Measurements from ENCODE around the gene NUDT12.

NUDT12 gene

GRCh38 chr5:103562453-103563157, at the start of gene NUDT12:
NUDT12 (minus strand) TSS chr5:103562789; CDS start chr5:103560248, 2,541 bp downstream.
- TF ChIP-seq, protein P1, sequence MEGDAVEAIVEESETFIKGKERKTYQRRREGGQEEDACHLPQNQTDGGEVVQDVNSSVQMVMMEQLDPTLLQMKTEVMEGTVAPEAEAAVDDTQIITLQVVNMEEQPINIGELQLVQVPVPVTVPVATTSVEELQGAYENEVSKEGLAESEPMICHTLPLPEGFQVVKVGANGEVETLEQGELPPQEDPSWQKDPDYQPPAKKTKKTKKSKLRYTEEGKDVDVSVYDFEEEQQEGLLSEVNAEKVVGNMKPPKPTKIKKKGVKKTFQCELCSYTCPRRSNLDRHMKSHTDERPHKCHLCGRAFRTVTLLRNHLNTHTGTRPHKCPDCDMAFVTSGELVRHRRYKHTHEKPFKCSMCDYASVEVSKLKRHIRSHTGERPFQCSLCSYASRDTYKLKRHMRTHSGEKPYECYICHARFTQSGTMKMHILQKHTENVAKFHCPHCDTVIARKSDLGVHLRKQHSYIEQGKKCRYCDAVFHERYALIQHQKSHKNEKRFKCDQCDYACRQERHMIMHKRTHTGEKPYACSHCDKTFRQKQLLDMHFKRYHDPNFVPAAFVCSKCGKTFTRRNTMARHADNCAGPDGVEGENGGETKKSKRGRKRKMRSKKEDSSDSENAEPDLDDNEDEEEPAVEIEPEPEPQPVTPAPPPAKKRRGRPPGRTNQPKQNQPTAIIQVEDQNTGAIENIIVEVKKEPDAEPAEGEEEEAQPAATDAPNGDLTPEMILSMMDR (IDR thresholded peaks at IDR 0.05): no peak
- no peak for TF ChIP-seq ZFX (IDR thresholded peaks at IDR 0.05; ENCODE audit: borderline replicate concordance)
- no peak within 1 kb of the TSS for H3K27ac ChIP-seq

GRCh38 chr5:103607346-103607745, 44.8 kb upstream of the NUDT12 start:
- no peak overlapping the region for H3K27ac ChIP-seq
- TF ChIP-seq, protein P1 (IDR thresholded peaks at IDR 0.05): no peak
- no peak for TF ChIP-seq ZFX (IDR thresholded peaks at IDR 0.05; ENCODE audit: borderline replicate concordance)

- no peak for TF ChIP-seq ZFX (IDR thresholded peaks at IDR 0.05; ENCODE audit: borderline replicate concordance)
- TF ChIP-seq, protein P1 (IDR thresholded peaks at IDR 0.05): no peak
- H3K27ac ChIP-seq: no peak overlapping the region
Observed at GRCh38 chr5:103605277-103605676, 42.7 kb upstream of the NUDT12 start.

DNA sequence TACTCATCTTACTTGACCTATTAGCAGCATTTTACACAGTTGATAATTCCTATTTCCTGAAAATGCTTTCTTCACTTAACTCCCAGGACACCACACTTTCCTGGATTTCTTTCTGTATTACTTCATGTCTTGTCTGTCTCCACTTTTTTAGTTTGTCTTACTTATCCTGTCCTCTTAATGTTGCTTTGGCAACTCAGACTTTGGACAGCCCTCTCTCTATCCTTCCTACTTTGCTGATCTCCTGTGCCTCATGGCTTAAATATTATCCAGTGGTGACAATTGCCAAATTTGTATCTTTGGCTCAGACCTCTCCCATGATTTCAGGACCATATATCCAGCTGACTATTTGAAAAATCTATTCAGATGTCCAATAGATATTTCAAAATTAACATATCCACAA, 39.8 kb upstream of the NUDT12 start:
- no peak overlapping the region for H3K27ac ChIP-seq
- TF ChIP-seq, protein P1 (IDR thresholded peaks at IDR 0.05): no peak
- TF ChIP-seq ZFX (IDR thresholded peaks at IDR 0.05; ENCODE audit: borderline replicate concordance): no peak

- H3K27ac ChIP-seq: no peak overlapping the region
- TF ChIP-seq, protein P1 (IDR thresholded peaks at IDR 0.05): no peak
- no peak for TF ChIP-seq ZFX (IDR thresholded peaks at IDR 0.05; ENCODE audit: borderline replicate concordance)
Observed at GRCh38 chr5:103601314-103601713, 38.7 kb upstream of the NUDT12 start.

DNA sequence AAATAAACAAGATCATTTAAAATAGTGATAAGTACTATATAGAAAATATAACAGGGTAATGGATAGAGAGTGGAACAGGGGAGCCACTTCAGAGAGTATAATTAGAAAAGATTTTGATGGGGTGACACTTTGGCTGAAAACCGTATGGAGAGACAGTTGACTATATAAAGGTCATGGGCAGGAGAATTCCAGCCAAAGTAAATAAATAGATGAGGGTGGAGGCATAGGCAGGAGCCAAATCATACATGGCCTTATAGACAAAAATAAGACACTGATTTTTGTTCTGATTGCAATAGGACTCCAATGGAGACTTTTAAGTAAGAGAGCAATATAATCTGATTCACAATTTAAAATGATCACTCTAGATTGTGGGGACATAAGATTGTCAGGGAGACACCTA, 37.5 kb upstream of the NUDT12 start:
- H3K27ac ChIP-seq: no peak overlapping the region
- TF ChIP-seq, protein P1 (IDR thresholded peaks at IDR 0.05): no peak
- TF ChIP-seq ZFX (IDR thresholded peaks at IDR 0.05; ENCODE audit: borderline replicate concordance): no peak

- no peak overlapping the region for H3K27ac ChIP-seq
- TF ChIP-seq, protein P1 (IDR thresholded peaks at IDR 0.05): no peak
- TF ChIP-seq ZFX (IDR thresholded peaks at IDR 0.05; ENCODE audit: borderline replicate concordance): no peak
Observed at GRCh38 chr5:103598997-103599566, 36.5 kb upstream of the NUDT12 start.
